Activated T-cell treated with anti-CD3 and anti-CD28 coated beads, Interleukin-2, amount 50 U/mL, for 1 hour (primary cell): ENCODE results near the gene IDH1.
"Not testable (repeated sequence)": the region's sequence is repeated elsewhere in the genome, so short reads cannot be mapped to it uniquely, and the experiment has no call there.

ENCODE experiments used
- DNase-seq: peaks from one replicate; pipeline ENCODE4 v3.0.0-alpha.2; 2020

IDH1 gene

GRCh38 chr2:208256192-208256782 is 1.4 kb upstream of the IDH1 start:
- no peak for DNase-seq

- DNase-seq = no peak
These were observed 761 bp upstream of the IDH1 start for GRCh38 chr2:208255557-208256106.

- DNase-seq = peak; percentile 83
These were observed 577 bp downstream of the IDH1 start for GRCh38 chr2:208254118-208254870.

- no peak for DNase-seq
These were observed 1.2 kb downstream of the IDH1 start for GRCh38 chr2:208253600-208254117.

- no peak for DNase-seq
These were observed 2.0 kb downstream of the IDH1 start for GRCh38 chr2:208252716-208253492.

- no peak for DNase-seq
These were observed 3.8 kb downstream of the IDH1 start for GRCh38 chr2:208251098-208251497.

- DNase-seq = no peak
These were observed 4.5 kb downstream of the IDH1 start for GRCh38 chr2:208250388-208250787.

GRCh38 chr2:208249296-208249695 is 5.6 kb downstream of the IDH1 start:
- DNase-seq = no peak

GRCh38 chr2:208248601-208249000 is 6.3 kb downstream of the IDH1 start:
- DNase-seq = no peak

- no peak for DNase-seq
These were observed 9.1 kb downstream of the IDH1 start for GRCh38 chr2:208245746-208246145.

- DNase-seq = no peak
These were observed 10.4 kb downstream of the IDH1 start for GRCh38 chr2:208244422-208244821.

GRCh38 chr2:208240619-208241209 is 14.2 kb downstream of the IDH1 start:
- DNase-seq = no peak

- DNase-seq = no peak
These were observed 14.9 kb downstream of the IDH1 start for GRCh38 chr2:208239770-208240493.

- DNase-seq = no peak
These were observed 19.0 kb downstream of the IDH1 start for GRCh38 chr2:208235860-208236259.

- DNase-seq = no peak
These were observed 20.1 kb downstream of the IDH1 start for GRCh38 chr2:208234786-208235185.

- DNase-seq = no peak
These were observed 26.4 kb downstream of the IDH1 start for GRCh38 chr2:208228476-208228875.

GRCh38 chr2:208227581-208228232 is 27.2 kb downstream of the IDH1 start:
- no peak for DNase-seq

GRCh38 chr2:208224802-208225201 is 30.1 kb downstream of the IDH1 start:
- DNase-seq = no peak

- no peak for DNase-seq
These were observed 32.5 kb downstream of the IDH1 start for GRCh38 chr2:208222351-208222750.

GRCh38 chr2:208221873-208222272 is 33.0 kb downstream of the IDH1 start:
- DNase-seq = not testable (repeated sequence)

GRCh38 chr2:208210688-208211451 is 44.0 kb downstream of the IDH1 start:
- DNase-seq = no peak
